HL-60 (cell line): ENCODE measurements around the gene TNKS1BP1.

Experiments used
- DNase-seq, 2 experiments: peaks; one replicate each; pipeline ENCODE4 v3.0.0-alpha.2; 2010 to 2020; ENCODE audit warnings: low read depth in 1 of 2, low spot score in 1 of 2
- H3K27ac ChIP-seq: fragments of 250-450 bp; sonication (Bioruptor Pico); replicated peaks from 2 replicates; pipeline ENCODE4 v1.5.1; 2020; ENCODE audit warnings: mild to moderate bottlenecking, moderate library complexity
- H3K27me3 ChIP-seq: fragments of 250-450 bp; sonication (Bioruptor Pico); 2 replicates; pipeline ENCODE4 v1.5.1; 2021; ENCODE audit warnings: mild to moderate bottlenecking, moderate library complexity; ENCODE audit not compliant: insufficient read depth, poor library complexity, severe bottlenecking
- H3K4me3 ChIP-seq: replicated peaks from 2 replicates; pipeline ENCODE4 v1.5.1; 2011; ENCODE audit warnings: mild to moderate bottlenecking, control low read depth, low read length; ENCODE audit not compliant: insufficient read depth
- GABPA ChIP-seq: IDR thresholded peaks from 2 replicates; pipeline ENCODE4 v1.6.1; 2012; ENCODE audit warnings: low read depth
- POLR2AphosphoS5 ChIP-seq: IDR thresholded peaks from 2 replicates; pipeline ENCODE4 v1.6.1; 2012; ENCODE audit warnings: low read depth
- SPI1 ChIP-seq: IDR thresholded peaks from 2 replicates; pipeline ENCODE4 v1.6.1; 2012; ENCODE audit warnings: low read depth, mild to moderate bottlenecking, borderline replicate concordance
- TF ChIP-seq, protein P1 (sequence below): IDR thresholded peaks from 2 replicates; pipeline ENCODE4 v1.6.1; 2012; ENCODE audit warnings: low read depth; ENCODE audit not compliant: insufficient replicate concordance
- TF ChIP-seq, protein P2 (sequence below): IDR thresholded peaks from one replicate; pipeline ENCODE4 v1.5.1; 2011; ENCODE audit warnings: low read length, control low read depth, inconsistent platforms; ENCODE audit not compliant: insufficient read depth

The TNKS1BP1 gene

DNA sequence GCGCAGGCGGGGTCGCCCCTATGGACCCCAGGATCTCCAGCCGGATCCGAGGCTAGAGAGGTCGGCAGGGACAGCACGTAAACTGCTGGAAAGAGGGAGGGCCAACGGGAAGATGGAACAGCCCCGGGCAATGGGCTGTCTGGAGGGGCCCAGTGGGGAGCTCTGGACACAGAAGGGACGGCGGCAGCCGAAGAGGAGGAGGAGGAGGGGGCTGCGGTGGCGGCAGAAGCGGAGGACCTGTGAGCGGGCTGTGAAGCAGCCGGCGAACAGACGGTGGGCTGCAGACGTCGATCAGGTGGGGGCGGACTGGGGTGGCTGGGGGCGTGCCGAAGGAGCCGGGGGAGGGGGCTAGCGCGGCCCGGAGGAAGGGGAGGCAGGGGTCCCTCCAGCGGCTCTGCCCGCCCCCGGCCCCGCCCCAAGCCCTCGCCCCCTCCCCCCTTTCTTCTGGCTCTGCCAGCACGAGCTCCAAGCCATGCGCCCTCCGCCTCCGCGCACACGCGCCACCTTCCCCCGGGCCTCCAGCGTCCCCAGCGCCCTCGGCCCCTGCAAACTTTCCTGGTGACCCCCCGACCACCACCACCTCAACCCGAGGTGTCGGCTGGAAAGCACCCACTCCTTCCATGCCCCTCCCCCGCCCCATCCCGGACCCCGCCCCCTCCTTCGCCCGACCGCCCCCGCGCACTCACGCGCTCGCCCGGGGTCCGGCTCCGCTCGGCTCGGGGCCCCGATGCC lies 432 bp downstream of the TNKS1BP1 start:
- DNase-seq: peak in 1 of 2 experiments; percentile 18

DNA sequence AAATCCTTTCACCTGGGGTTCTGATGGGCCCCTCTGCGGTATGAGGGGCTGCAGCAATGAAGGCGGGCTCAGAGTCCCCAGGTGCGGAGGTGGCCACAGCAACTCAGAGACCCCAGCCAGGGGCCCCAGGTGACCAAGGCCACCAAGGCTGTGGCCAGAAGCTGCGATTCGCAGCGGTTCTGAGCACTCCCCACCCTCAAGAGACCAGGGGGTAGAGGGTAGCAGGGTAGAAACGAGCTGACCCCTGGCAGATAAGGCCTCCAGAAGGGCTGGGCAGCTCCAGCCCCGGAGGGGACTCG lies 948 bp downstream of the TNKS1BP1 start:
- TF ChIP-seq GABPA: no peak
- TF ChIP-seq SPI1: no peak
- no peak for TF ChIP-seq POLR2AphosphoS5
- TF ChIP-seq, protein P1, sequence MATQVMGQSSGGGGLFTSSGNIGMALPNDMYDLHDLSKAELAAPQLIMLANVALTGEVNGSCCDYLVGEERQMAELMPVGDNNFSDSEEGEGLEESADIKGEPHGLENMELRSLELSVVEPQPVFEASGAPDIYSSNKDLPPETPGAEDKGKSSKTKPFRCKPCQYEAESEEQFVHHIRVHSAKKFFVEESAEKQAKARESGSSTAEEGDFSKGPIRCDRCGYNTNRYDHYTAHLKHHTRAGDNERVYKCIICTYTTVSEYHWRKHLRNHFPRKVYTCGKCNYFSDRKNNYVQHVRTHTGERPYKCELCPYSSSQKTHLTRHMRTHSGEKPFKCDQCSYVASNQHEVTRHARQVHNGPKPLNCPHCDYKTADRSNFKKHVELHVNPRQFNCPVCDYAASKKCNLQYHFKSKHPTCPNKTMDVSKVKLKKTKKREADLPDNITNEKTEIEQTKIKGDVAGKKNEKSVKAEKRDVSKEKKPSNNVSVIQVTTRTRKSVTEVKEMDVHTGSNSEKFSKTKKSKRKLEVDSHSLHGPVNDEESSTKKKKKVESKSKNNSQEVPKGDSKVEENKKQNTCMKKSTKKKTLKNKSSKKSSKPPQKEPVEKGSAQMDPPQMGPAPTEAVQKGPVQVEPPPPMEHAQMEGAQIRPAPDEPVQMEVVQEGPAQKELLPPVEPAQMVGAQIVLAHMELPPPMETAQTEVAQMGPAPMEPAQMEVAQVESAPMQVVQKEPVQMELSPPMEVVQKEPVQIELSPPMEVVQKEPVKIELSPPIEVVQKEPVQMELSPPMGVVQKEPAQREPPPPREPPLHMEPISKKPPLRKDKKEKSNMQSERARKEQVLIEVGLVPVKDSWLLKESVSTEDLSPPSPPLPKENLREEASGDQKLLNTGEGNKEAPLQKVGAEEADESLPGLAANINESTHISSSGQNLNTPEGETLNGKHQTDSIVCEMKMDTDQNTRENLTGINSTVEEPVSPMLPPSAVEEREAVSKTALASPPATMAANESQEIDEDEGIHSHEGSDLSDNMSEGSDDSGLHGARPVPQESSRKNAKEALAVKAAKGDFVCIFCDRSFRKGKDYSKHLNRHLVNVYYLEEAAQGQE: no peak
- TF ChIP-seq, protein P2, sequence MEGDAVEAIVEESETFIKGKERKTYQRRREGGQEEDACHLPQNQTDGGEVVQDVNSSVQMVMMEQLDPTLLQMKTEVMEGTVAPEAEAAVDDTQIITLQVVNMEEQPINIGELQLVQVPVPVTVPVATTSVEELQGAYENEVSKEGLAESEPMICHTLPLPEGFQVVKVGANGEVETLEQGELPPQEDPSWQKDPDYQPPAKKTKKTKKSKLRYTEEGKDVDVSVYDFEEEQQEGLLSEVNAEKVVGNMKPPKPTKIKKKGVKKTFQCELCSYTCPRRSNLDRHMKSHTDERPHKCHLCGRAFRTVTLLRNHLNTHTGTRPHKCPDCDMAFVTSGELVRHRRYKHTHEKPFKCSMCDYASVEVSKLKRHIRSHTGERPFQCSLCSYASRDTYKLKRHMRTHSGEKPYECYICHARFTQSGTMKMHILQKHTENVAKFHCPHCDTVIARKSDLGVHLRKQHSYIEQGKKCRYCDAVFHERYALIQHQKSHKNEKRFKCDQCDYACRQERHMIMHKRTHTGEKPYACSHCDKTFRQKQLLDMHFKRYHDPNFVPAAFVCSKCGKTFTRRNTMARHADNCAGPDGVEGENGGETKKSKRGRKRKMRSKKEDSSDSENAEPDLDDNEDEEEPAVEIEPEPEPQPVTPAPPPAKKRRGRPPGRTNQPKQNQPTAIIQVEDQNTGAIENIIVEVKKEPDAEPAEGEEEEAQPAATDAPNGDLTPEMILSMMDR: no peak
- Histone ChIP-seq H3K27ac (no peak overlapping the region; the same call in 1 of the 2 replicates), H3K4me3 (peak overlapping the region; percentile 64), H3K27me3 (no peaks in the 10 kb centered on the region)
- DNase-seq: no peak

More for the DNA sequence above, 432 bp downstream of the TNKS1BP1 start:
- Histone ChIP-seq H3K4me3 (peak overlapping the region; percentile 64), H3K27ac (no peak overlapping the region; the same call in 1 of the 2 replicates), H3K27me3 (no peaks in the 10 kb centered on the region)
- TF ChIP-seq, protein P2: no peak
- TF ChIP-seq, protein P1: no peak

DNA sequence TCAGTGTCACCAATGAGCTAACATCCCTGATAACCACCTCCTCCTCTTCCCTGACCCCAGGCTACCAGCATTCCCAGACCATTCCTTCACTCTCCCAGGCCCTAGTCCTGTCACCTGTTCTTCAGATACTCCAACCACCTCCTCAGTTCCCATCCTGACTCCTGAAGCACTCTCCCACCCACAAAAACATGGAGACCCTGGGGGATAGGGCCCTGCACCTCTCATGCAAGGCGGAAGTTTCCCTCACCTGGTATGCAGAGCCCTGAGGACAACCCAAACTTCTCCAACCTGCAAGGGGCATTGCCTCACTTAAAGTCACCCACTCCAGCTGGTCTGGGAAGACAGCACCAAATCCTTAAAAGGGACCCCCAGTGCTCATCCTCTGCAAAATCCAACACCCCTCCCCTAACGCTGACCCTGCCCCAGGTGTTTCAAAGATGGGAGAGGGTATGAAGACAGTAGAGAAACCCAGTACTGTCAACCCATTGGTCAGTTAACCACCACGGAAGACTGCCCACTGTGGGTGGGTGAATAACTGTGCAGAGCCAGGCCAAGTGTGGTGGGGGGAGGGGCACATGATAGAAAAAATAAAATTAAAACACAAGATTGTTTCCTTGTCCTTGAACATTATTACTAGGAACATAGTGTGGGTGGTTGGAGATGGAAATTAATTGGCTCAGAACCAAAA lies 1.4 kb downstream of the TNKS1BP1 start:
- no peak for TF ChIP-seq SPI1
- TF ChIP-seq, protein P2: no peak
- TF ChIP-seq GABPA: no peak
- TF ChIP-seq, protein P1: no peak
- TF ChIP-seq POLR2AphosphoS5: no peak
- H3K4me3 ChIP-seq: peak overlapping the region; percentile 64; the same call in 1 of the 2 replicates
- H3K27ac ChIP-seq: no peak overlapping the region
- DNase-seq: no peak
- no peaks in the 10 kb centered on the region for H3K27me3 ChIP-seq
